ENCODE results near the gene MAMLD1.

MAMLD1 gene

DNA sequence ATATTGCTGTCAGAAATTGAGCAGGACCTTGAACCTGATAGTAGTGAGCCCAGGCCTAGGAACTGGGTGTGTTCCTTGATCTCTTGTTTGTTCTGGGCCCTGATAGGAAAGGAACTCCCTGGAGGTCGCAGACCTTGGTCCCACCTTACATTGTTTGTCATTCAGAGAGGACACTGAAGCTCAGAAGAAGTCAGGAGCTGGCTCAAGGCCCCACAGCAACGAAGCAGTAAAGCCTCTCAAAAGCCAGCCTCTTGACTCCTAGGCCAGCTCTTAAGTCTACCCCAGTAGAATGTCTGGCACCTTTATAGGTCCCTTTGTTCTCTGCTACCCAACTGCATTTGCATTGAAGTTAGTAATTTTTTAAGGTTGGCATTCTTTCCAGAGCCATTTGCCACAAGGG, 46.8 kb downstream of the MAMLD1 start:
- no peaks in the 10 kb centered on the region for H3K79me2 ChIP-seq
- no peaks in the 10 kb centered on the region for H3K27me3 ChIP-seq (ENCODE audit: control insufficient read depth, insufficient read depth, low read length)
- H3K27ac ChIP-seq: no peak overlapping the region
- H3K4me1 ChIP-seq: no peaks in the 10 kb centered on the region
- H3K9ac ChIP-seq: no peak overlapping the region
- TF ChIP-seq, protein P1, sequence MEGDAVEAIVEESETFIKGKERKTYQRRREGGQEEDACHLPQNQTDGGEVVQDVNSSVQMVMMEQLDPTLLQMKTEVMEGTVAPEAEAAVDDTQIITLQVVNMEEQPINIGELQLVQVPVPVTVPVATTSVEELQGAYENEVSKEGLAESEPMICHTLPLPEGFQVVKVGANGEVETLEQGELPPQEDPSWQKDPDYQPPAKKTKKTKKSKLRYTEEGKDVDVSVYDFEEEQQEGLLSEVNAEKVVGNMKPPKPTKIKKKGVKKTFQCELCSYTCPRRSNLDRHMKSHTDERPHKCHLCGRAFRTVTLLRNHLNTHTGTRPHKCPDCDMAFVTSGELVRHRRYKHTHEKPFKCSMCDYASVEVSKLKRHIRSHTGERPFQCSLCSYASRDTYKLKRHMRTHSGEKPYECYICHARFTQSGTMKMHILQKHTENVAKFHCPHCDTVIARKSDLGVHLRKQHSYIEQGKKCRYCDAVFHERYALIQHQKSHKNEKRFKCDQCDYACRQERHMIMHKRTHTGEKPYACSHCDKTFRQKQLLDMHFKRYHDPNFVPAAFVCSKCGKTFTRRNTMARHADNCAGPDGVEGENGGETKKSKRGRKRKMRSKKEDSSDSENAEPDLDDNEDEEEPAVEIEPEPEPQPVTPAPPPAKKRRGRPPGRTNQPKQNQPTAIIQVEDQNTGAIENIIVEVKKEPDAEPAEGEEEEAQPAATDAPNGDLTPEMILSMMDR (IDR thresholded peaks at IDR 0.05): no peak
- H3K4me2 ChIP-seq (ENCODE audit: low read length): no peak overlapping the region
- no peaks in the 10 kb centered on the region for H3K9me3 ChIP-seq (ENCODE audit: control insufficient read depth, low read length)
- H3K36me3 ChIP-seq (ENCODE audit: control insufficient read depth, insufficient read depth, low read length): no peaks in the 10 kb centered on the region
- no peak overlapping the region for H3K4me3 ChIP-seq (ENCODE audit: low read depth, low read length)
- no peak overlapping the region for H2AFZ ChIP-seq

DNA sequence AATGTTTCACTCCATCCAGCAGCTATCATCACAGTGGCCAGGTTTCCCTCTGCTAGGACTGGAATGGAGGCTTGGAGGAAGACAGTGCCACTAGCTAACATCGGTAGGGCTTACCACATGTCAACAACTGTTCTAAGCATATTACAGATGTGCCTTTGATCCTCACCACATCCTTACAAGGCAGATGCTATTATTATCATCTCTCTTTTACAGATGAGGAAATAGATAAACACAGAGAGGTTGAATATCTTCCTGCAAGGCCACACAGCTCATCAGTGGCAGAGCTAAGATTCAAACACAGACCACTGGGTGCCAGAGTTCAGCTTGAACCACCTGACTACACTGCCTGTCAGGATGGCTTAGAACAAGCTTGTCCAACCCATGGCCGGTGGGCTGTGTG, 47.4 kb downstream of the MAMLD1 start:
- no peaks in the 10 kb centered on the region for H3K4me1 ChIP-seq
- H3K27me3 ChIP-seq (ENCODE audit: control insufficient read depth, insufficient read depth, low read length): no peaks in the 10 kb centered on the region
- H2AFZ ChIP-seq: no peak overlapping the region
- no peak overlapping the region for H3K9ac ChIP-seq
- no peaks in the 10 kb centered on the region for H3K9me3 ChIP-seq (ENCODE audit: control insufficient read depth, low read length)
- H3K36me3 ChIP-seq (ENCODE audit: control insufficient read depth, insufficient read depth, low read length): no peaks in the 10 kb centered on the region
- H3K4me3 ChIP-seq (ENCODE audit: low read depth, low read length): no peak overlapping the region
- H3K79me2 ChIP-seq: no peaks in the 10 kb centered on the region
- H3K4me2 ChIP-seq (ENCODE audit: low read length): no peak overlapping the region
- no peak overlapping the region for H3K27ac ChIP-seq
- TF ChIP-seq, protein P1 (IDR thresholded peaks at IDR 0.05): no peak

DNA sequence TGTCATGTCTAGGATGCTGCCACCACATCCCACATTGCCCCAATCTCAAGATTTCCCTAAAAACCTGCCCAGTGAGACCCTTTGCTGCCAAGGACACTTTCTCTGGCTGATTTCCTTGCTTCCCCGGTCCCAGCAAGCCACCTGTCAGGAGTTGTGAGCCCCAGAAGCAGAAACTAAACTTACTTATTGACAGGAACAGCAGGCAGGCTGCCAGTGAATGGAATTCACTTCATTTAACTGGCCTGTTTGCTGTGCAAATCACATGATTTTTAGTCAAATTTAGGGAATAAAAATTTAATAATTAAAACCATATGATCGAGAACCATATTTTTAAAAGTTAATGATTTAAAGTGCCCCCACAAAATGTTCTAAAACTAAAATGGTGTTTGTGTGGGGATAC, 48.5 kb downstream of the MAMLD1 start:
- TF ChIP-seq, protein P1 (IDR thresholded peaks at IDR 0.05): no peak
- Histone ChIP-seq H3K36me3 (ENCODE audit: control insufficient read depth, insufficient read depth, low read length) (no peaks in the 10 kb centered on the region), H3K9ac (no peak overlapping the region)

DNA sequence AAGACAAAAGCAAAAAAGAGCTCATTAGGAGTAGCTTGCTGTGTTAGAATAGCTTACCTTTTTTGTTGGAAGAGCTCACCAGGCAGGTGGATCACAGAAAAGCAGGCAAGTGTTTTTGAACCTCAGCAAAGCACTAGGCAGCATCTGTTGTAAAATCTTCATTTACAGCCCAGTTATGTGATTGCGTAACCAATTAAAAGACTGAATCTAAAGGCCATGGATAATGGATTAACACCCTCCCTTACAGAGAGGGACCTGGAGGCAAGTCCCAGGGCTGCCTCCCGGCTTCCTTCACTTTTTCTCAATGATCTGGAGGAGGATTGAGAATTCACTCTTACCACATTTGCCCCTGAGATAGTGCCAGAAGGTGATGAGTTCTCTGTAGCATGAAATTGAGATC, 51.1 kb downstream of the MAMLD1 start:
- TF ChIP-seq, protein P1 (IDR thresholded peaks at IDR 0.05): no peak
- Histone ChIP-seq H3K9me3 (ENCODE audit: control insufficient read depth, low read length) (no peaks in the 10 kb centered on the region), H3K27me3 (ENCODE audit: control insufficient read depth, insufficient read depth, low read length) (no peaks in the 10 kb centered on the region), H3K4me2 (ENCODE audit: low read length) (no peak overlapping the region), H2AFZ (no peak overlapping the region), H3K27ac (no peak overlapping the region), H3K4me1 (no peaks in the 10 kb centered on the region), H3K4me3 (ENCODE audit: low read depth, low read length) (no peak overlapping the region), H3K9ac (no peak overlapping the region), H3K36me3 (ENCODE audit: control insufficient read depth, insufficient read depth, low read length) (no peaks in the 10 kb centered on the region), H3K79me2 (no peaks in the 10 kb centered on the region)

More for the DNA sequence above, 48.5 kb downstream of the MAMLD1 start:
- no peak overlapping the region for H3K4me2 ChIP-seq (ENCODE audit: low read length)
- no peaks in the 10 kb centered on the region for H3K4me1 ChIP-seq
- H2AFZ ChIP-seq: no peak overlapping the region
- no peak overlapping the region for H3K27ac ChIP-seq
- no peak overlapping the region for H3K4me3 ChIP-seq (ENCODE audit: low read depth, low read length)
- H3K79me2 ChIP-seq: no peaks in the 10 kb centered on the region
- H3K27me3 ChIP-seq (ENCODE audit: control insufficient read depth, insufficient read depth, low read length): no peaks in the 10 kb centered on the region
- no peaks in the 10 kb centered on the region for H3K9me3 ChIP-seq (ENCODE audit: control insufficient read depth, low read length)

DNA sequence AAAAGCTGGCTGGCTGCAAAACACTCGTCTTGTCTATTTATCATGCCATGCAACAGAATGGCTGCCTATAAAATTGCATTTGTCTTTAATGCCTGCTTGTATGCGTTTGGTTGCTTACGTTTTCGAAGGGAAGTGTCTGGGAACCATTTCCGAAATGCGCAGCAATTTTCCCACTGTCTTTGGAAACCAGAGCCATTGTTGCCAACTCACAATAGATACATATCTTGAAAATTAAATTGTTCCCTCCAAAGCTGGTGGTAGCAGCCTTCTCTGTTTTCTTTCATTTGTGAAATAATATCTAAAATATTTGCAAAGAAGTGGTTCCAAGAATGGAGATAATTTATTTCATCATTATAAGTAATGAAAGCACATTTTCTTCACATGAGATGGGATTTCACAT, 53.4 kb downstream of the MAMLD1 start:
- Histone ChIP-seq H3K9ac (no peak overlapping the region), H3K4me1 (no peaks in the 10 kb centered on the region), H3K79me2 (no peaks in the 10 kb centered on the region), H3K27ac (no peak overlapping the region), H3K27me3 (ENCODE audit: control insufficient read depth, insufficient read depth, low read length) (no peaks in the 10 kb centered on the region), H3K9me3 (ENCODE audit: control insufficient read depth, low read length) (no peaks in the 10 kb centered on the region), H3K4me2 (ENCODE audit: low read length) (no peak overlapping the region), H3K4me3 (ENCODE audit: low read depth, low read length) (no peak overlapping the region), H3K36me3 (ENCODE audit: control insufficient read depth, insufficient read depth, low read length) (no peaks in the 10 kb centered on the region), H2AFZ (no peak overlapping the region)
- TF ChIP-seq, protein P1 (IDR thresholded peaks at IDR 0.05): no peak
